Activated naive CD4-positive, alpha-beta T cell treated with anti-CD3 and anti-CD28 coated beads, Interleukin-2, amount 50 U/mL, for 72 hours (primary cell): ENCODE data around the gene RPS19. TPM values are rescaled to one million over a fixed set of nuclear protein-coding genes. Genes with fewer than 3 reads are reported as not detected.
"Not testable (repeated sequence)": the region's sequence is repeated elsewhere in the genome, so short reads cannot be mapped to it uniquely, and the experiment has no call there.

Experiments
- ATAC-seq, 2 donors: fragments of 150-1000 bp; cut with Tn5 transposase; 2 replicates each; pipeline ENCODE4 v1.10.0; 2021; ENCODE audit warnings: mild to moderate bottlenecking in 2 of 2, moderate library complexity in 2 of 2
- DNase-seq, 2 donors: peaks; one replicate each; pipeline ENCODE4 v3.0.0; 2021 to 2022; ENCODE audit warnings: low spot score in 2 of 2
- H3K27ac Mint-ChIP-seq, 2 donors: one replicate each; pipeline ENCODE4 v1.8.0; 2022; ENCODE audit warnings: mild to moderate bottlenecking in 2 of 2, mixed read lengths in 2 of 2
- H3K36me3 Mint-ChIP-seq, 2 donors: one replicate each; pipeline ENCODE4 v1.8.0; 2022; ENCODE audit warnings: mixed read lengths in 2 of 2
- H3K9me3 Mint-ChIP-seq, 2 donors: one replicate each; pipeline ENCODE4 v1.8.0; 2022; ENCODE audit warnings: mixed read lengths in 2 of 2
- total RNA-seq, 2 donors: library from RNA; stranded (reverse); gene quantifications; one replicate each; pipeline ENCODE4 v1.2.3, GENCODE V29; 2022

Gene RPS19
- total RNA-seq, 2 donors from 2014 or later = 3,521 to 4,779 TPM

DNA sequence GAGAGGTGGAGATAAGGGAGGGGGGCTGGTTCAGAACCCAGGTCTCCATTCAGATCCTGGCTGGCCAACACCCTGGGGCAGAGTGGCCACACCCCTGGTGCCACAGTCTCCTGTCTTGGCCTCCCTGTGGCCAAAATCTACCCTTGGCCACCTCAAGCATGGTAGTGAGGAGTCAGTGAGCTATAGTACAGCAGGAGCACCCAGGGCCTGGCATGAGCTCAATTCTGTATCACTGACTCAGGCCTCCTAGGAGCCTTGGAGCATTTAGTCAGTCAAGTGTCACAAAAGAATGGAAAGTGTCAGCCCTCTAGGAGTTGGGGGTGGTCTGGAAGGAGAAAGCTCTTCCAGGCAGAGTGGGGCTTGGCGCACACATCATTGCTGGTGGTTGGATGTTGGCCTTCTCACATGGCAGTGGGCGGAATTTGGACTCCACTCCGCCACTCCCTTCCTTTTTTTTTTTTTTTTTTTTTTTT is 10.4 kb downstream of the RPS19 start:
- ATAC-seq (peak; percentile 16 to 42), DNase-seq (no peak)
- Mint-ChIP-seq H3K9me3 (no peaks in the 10 kb centered on the region), H3K27ac (peak overlapping the region; percentile 90 to 91), H3K36me3 (peaks cover 15 to 48% of the 10 kb centered on the region in 2 donors)

DNA sequence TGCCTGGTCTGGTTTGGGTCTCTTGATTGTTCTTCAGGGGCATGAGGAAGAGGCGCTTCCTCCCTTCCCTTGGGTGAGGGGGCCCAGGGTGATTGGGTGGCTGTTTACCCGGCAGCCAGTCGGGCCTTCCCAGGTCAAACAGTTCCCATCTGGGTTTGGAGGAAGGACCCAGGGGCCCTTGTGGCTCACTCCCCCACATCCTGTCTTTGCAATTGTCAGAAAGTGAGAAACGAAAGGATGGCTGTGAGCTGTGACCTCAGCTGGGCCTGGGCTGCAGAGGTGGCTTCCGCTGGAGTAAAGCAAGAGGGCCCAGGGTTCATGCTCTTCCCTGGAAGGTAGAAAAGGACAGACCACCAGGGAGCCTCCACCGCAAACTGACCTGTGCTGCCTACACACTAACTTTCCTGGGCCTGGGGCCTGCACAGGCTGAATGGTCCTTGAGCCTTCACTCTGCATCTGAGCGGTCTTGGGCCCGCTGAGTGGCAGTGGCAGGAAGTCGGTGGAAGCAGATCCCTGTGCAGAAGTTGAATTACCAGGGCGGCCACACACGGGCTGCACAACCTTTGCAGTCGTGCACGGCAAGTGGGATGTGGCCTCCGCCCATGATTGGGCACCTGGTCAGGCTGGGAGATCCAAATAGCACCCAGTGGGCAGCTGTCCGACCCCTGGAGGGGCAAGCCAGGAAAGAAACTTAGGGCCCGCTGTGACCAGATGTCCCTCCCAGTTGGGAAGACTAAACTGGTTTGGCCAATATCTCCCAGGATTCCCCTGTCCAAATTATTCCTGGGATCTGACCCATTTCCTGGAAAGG is 11.7 kb downstream of the RPS19 start:
- Mint-ChIP-seq H3K9me3 (no peaks in the 10 kb centered on the region), H3K36me3 (peaks cover 8 to 38% of the 10 kb centered on the region in 2 donors), H3K27ac (peak overlapping the region; percentile 91 to 98)
- DNase-seq (peak; percentile 69 to 84), ATAC-seq (peak; percentile 71 to 80)

DNA sequence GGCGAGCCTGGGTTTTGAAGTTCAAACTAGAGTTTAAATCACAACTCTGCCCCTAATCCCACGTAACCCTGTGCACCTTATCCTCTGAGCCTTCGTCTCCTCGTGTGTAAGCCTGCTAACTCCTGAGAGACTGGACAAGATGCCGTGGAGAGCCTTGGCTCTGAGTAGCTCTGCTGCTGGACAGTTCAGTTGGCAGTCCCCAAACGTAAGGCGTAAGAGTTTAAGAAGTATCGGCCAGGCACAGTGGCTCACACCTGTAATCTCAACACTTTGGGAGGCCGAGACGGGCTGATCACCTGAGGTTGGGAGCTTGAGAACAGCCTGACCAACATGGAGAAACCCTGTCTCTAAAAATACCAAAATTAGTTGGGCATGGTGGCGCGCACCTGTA is 12.3 kb downstream of the RPS19 start:
- ATAC-seq (no peak), DNase-seq (no peak)
- peak overlapping the region; percentile 79 to 91 for H3K27ac Mint-ChIP-seq
- peaks cover 8 to 38% of the 10 kb centered on the region in 2 donors for H3K36me3 Mint-ChIP-seq
- H3K9me3 Mint-ChIP-seq = no peaks in the 10 kb centered on the region

DNA sequence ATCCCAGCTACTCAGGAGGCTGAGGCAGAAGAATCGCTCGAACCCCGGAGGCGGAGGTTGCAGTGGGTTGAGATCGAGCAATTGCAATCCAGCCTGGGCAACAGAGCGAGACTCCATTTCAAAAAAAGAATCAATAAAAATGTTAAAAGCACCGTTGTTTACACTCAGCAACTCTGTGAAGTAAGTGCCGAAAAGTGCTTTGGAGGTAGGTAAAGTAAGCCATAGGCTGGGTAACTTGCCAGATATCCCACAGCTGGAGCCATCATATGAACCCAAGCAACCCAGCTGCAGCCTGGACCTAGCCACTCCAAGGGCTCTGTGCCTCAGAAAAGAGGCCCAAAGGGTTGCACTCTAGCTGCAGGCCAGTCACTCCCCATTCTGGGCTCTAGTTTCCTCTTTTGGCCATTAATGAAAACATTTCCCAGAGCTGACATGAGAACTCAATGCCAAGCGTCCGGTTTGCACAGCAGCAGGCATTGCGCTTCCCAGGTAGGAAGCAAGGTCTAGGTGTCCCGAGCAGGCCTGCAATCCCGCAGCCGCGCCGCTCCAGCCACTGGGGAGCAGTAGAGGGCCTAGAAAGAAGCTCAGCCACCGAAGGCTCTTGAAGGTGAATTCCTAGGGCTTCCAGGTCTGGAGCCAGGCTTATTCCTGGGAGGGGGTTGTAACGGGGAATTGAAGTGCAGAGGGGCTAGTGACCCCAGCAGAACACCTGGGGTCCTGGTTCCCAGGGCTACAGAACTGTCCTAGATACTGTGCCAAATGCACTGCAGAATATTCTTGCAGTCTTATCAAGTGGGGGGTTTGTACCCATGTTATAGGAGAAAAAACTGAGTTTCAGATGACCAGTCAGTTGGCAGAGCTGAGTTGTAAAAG is 13.0 kb downstream of the RPS19 start:
- Mint-ChIP-seq H3K9me3 (no peaks in the 10 kb centered on the region), H3K27ac (peak overlapping the region; percentile 91 to 95), H3K36me3 (peaks cover 3 to 34% of the 10 kb centered on the region in 2 donors)
- ATAC-seq (no peak), DNase-seq (peak in 1 of 2 donors; percentile 72)

DNA sequence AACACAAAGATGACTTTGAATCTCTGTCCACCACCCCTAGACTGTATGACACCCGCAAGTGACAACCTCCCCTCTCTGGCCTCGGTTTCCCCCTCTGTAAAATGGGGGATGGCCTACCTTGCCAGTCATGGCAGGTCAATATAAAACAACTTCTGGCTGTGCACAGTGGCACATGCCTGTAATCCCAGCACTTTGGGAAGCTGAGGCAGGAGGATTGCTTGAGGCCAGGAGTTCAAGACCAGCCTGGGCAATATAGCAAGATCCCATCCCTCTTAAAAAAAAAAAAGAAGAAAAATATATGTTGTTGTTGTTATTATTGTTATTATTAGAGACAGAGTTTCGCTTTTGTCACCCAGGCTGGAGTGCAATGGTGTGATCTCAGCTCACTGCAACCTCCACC is 15.9 kb downstream of the RPS19 start:
- peak overlapping the region; percentile 57 to 87 for H3K27ac Mint-ChIP-seq
- not testable (repeated sequence) for H3K9me3 Mint-ChIP-seq, ATAC-seq, DNase-seq
- H3K36me3 Mint-ChIP-seq = peaks cover 0 to 15% of the 10 kb centered on the region in 2 donors

DNA sequence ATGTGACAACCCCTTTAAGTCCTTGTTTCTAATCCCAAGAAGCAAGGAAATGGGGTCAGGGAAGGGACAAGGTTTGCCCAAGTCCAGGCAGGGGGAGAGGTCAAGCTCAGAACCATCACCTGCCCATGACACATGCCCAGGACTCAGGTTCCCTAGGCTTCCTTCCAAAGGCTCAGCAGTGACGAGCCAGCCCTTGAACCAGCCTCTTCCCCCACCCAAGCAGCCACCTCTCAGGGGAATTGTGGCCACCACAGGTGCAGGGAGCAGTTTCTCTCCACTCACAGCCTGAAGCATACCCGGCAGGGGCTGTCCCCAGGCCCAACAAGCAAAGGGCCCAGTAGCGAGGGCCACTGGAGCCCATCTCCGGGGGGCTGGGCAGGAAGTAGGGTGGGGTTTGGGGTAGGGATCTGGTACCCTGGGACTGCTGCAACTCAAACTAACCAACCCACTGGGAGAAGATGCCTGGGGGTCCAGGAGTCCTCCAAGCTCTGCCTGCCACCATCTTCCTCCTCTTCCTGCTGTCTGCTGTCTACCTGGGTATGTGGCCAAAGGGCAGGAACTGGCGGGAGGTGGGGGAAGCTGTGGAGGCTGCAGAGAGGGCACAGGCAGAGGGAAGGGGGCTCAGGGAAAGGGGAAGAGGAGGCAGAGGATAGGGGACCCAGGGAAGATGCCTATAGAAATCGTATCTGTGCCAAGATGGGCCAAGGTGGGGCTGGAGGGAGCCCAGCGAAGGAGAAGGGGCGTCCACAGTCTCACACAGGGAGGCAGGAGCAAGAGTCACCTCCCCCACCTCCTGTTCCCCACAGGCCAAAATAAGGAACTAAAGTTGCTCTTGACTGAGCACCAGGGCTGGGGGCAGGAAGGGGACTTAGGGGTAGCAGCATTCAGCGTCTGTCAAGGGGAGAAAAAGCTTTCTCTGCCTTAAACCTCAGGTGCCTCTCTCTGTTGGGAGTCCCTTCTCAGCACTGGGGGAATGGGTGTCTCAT is 17.1 kb downstream of the RPS19 start, which contains the start of gene CD79A:
Gene CD79A (plus strand): TSS at position 433 of the 986 bp plus-strand sequence. CDS start 26 bp downstream, at position 459.
- DNase-seq (no peak), ATAC-seq (peak in 1 of 2 donors; percentile 47)
- Mint-ChIP-seq H3K9me3 (no peaks in the 10 kb centered on the region), H3K27ac (peak within 1 kb of the TSS; percentile 87 to 88), H3K36me3 (peaks cover 2 to 5% of the 10 kb centered on the region in 2 donors)

DNA sequence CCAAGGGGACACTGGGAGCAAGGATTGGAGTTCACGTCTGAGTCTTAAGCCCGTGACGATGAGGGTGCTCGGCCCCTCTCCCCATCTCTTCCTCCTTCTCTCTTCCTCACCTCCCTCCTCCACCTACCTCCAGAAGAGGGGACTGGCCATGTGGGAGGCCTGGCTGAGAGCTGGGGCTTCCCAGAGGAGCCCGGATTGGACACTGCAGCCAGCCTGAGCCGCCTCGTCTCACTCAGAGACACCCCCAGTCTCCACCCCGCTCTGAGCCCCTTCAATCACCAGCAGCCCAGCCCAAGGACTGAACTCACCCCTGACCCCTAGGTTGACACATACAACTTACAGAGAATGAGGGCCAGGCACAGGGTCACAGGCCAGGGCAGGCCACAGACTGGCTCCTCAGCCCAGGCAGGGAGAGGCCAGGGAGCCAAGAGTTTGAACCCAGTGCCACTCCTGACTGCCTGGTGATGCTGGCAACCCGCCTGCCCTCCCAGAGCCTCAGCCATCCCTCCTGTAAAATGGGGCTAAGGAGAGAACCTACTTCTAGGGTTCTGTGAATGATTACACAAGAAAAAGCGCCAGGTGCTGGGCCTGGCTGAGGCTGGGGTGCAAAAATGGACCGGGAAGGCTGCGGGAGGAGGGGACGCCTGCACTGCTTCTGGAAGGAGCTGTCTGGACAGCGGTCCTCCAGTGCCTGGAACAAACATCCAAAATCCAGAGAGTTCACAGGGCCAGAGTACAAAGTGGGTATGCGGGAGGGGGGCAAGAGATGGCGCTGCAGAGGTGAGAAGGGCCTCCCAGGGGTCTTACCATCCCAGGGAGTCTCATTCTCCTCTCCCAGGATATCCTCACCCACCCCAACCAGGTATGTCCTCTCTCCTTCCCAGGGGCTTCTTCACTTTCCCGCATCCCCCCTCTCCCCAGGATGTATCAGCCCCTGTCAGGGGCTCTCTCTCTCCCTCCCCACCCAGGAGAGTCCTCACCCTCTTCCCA is 18.2 kb downstream of the RPS19 start:
- ATAC-seq (no peak), DNase-seq (no peak)
- H3K9me3 Mint-ChIP-seq = no peaks in the 10 kb centered on the region
- peaks cover 9 to 10% of the 10 kb centered on the region in 2 donors for H3K36me3 Mint-ChIP-seq
- peak overlapping the region; percentile 29 to 87 for H3K27ac Mint-ChIP-seq

DNA sequence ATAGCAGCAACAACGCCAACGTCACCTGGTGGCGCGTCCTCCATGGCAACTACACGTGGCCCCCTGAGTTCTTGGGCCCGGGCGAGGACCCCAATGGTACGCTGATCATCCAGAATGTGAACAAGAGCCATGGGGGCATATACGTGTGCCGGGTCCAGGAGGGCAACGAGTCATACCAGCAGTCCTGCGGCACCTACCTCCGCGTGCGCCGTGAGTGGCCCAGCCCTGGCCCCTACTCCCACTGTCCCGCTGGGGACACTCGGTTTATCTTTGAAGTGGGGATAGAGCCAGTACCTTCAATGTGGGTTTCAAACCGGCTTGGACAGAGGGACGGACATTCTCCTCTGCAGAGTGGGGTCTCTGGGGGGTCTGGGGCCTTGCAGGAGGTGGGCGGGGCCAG is 19.0 kb downstream of the RPS19 start:
- Mint-ChIP-seq H3K36me3 (peaks cover 15 to 17% of the 10 kb centered on the region in 2 donors), H3K9me3 (no peaks in the 10 kb centered on the region), H3K27ac (peak overlapping the region in 1 of 2 donors; percentile 87)
- DNase-seq (no peak), ATAC-seq (no peak)

DNA sequence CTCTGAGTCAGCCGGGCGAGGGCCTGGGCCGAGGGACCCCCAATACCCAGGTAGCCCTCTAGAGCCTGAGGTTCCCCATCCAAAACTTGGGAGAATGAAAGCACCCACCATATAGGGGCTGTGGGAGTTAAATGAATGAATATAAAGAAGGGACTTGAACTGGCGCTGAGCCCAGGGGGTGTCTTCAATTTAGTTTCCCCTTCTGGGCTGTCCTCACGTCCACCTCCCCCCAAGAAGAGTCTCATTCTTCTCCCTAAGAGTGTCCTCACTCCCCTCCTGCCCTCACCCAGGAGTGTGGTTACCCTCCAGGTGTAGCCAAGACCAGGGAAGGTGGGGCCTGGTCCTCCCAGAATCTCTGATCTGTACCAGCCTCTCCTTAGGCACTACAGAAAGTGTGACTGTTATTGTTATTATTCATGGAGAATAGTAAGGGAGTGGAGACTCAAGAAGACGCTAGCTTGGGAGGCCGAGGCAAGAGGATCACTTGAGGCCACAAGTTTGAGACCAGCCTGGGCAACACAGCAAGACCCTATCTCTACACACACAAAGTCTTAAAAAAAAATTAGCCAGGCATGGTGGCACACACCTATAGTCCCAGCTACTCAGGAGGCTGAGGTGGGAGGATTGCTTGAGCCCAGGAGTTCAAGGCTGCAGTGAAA is 19.7 kb downstream of the RPS19 start:
- ATAC-seq = no peak
- DNase-seq = no peak
- no peak overlapping the region for H3K27ac Mint-ChIP-seq
- H3K9me3 Mint-ChIP-seq = no peaks in the 10 kb centered on the region
- peaks cover 18 to 24% of the 10 kb centered on the region in 2 donors for H3K36me3 Mint-ChIP-seq

DNA sequence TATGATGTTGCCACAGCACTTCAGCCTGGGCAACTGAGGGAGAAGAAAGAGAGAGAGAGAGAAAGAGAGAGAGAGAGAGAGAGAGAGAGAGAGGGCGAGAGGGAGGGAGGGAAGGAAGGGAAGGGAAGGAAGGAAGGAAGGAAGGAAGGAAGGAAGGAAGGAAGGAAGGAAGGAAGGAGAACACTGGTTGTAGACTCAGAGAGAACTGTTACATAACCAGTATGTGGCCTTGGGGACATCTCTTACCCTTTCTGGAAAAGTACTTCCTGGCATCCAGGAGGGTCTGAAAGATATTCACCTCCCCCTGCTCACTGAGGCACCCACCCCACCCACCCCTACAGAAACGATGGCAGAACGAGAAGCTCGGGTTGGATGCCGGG is 20.3 kb downstream of the RPS19 start:
- H3K9me3 Mint-ChIP-seq = no peaks in the 10 kb centered on the region
- ATAC-seq (no peak), DNase-seq (no peak)
- H3K27ac Mint-ChIP-seq = no peak overlapping the region
- peaks cover 23 to 30% of the 10 kb centered on the region in 2 donors for H3K36me3 Mint-ChIP-seq

DNA sequence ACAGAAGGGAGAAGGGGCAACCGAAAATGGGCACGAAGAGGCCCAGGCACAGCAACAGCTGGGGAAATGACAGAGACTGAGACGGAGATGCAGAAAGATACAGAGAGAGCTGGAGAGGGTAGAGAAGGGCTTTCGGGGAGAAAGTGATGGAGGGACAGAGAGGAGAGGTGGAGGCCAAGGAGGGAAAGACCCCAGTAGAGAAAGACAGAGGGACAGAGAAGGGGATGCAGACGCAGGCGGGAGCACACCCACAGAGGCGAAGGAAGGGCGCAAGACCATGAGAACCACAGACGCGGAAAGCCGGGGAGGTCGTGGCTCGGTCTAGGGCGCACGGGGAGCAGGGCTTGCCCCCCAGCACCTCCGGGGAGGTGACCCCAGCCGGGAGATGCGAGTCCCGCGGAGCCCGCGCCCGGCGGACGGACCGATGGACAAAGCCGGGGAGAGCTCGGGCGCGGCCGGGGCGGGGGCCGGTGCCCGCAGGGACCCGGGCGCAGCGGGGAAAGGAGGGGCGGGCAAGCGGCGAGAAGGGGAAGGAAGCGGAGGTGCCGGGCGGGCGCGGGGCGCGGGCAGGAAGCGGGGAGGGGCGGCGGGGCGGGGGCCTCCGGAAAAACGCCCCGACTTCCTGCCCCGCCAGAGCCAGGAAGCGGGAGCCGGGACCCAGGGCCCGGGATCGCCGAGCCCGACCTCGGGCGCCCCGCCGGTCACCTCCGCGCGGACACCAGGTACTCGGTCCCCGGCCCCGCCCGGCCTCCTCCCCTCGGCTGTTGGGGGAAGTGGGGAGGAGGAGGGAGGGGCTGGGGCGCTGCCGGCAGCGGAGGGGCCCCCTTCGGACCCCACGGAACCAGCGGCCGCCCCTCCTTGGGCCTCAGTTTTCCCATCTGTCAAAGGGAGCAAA is 22.8 kb downstream of the RPS19 start, which contains the start of gene ARHGEF1:
Gene ARHGEF1 (plus strand): TSS at position 617 of the 895 bp plus-strand sequence. CDS start 4,899 bp downstream, outside the sequence.
- peak within 1 kb of the TSS; percentile 92 to 96 for H3K27ac Mint-ChIP-seq
- no peaks in the 10 kb centered on the region for H3K9me3 Mint-ChIP-seq
- no peak for ATAC-seq
- peak in 1 of 2 donors; percentile 55 for DNase-seq
- peaks cover 30 to 32% of the 10 kb centered on the region in 2 donors for H3K36me3 Mint-ChIP-seq

DNA sequence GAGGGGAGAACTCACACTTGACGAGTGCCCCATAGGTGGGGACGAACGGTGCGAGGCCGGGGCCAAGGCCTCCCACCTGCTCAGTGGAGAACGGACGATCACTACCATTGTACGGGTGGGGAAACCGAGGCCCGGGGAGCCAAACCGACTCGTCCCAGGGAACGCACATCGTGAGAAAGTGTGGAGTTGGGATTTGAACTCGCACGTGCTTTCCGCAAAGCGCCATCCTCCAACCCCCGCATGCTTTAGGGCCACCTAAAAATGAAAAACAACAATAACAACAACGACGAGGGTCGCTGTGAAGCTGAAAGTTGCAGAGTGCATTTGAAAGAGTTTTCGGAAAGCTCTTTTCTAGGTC is 23.4 kb downstream of the RPS19 start:
- DNase-seq (no peak), ATAC-seq (no peak)
- peak overlapping the region; percentile 85 to 96 for H3K27ac Mint-ChIP-seq
- peaks cover 30 to 38% of the 10 kb centered on the region in 2 donors for H3K36me3 Mint-ChIP-seq
- H3K9me3 Mint-ChIP-seq = no peaks in the 10 kb centered on the region

DNA sequence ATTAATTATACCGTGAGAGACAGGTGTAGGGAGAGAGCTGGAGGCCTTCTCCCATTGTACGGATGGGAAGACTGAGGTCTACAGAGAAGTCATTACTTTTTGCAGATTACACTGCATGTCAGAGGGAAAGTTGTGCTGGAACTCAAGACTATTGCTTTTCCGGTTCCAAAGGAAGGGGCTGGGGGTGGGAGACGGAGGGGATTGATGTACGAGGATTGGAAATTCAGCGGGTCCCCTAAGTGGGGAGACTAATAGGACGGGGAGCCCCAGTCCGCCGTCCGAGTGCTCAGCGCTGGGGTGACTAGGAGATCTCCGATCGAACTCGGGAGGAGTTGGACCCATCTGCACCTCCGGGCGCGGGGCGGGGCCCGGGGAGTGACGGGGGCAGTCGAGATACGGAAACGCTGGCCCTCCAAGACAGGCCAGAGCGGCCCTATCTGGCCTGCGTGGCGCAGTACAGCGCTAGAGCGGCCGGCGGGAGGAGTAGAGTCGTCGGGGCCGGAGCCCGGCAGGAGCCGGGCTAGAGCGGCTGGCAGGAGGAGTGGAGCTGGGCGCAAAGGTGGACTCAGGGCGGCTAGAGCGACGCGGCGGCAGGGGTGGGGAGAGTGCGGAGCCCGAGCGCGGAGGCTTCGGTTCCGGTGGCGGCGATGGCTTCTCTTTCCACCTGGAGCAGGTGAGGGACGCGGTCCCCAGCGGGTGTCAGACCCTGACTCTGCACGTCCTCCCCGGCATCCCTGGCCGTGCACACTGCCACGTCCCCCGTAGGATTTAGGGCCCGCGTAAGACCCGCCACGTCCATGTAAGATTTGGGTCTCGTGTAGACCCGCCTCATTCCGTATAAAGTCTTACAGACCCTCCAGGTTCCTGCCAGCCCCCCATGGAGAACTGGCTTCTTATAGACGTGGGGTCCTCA is 24.0 kb downstream of the RPS19 start:
- H3K36me3 Mint-ChIP-seq = peaks cover 30 to 43% of the 10 kb centered on the region in 2 donors
- peak overlapping the region; percentile 85 to 96 for H3K27ac Mint-ChIP-seq
- ATAC-seq (peak; percentile 54 to 78), DNase-seq (peak; percentile 80 to 91)
- no peaks in the 10 kb centered on the region for H3K9me3 Mint-ChIP-seq
